ENCODE results near the gene CDH13.

CDH13 gene

GRCh38 chr16:83541231-83541630, 914.5 kb downstream of the CDH13 start:
- Histone ChIP-seq H3K4me3 (ENCODE audit: low read depth in 1 of 5, low read length in 5 of 5) (no peak overlapping the region), H3K27me3 (ENCODE audit: control insufficient read depth in 5 of 5, insufficient read depth in 4 of 5, low read length in 5 of 5) (no peaks in the 10 kb centered on the region), H3K27ac (ENCODE audit: low read depth, low read length) (no peak overlapping the region), H3K9me3 (ENCODE audit: control insufficient read depth in 5 of 5, low read length in 5 of 5) (no peaks in the 10 kb centered on the region), H3K9ac (ENCODE audit: low read length in 5 of 5) (no peak overlapping the region), H3K4me1 (ENCODE audit: control insufficient read depth in 5 of 5, insufficient read depth in 5 of 5, low read length in 5 of 5) (peaks cover 0 to 3% (median 0%) of the 10 kb centered on the region in 5 donors), H3K36me3 (ENCODE audit: control insufficient read depth in 5 of 5, insufficient read depth in 5 of 5, low read length in 5 of 5) (no peaks in the 10 kb centered on the region)

GRCh38 chr16:83542491-83542890, 915.7 kb downstream of the CDH13 start:
- peaks cover 0 to 3% (median 0%) of the 10 kb centered on the region in 5 donors for H3K4me1 ChIP-seq (ENCODE audit: control insufficient read depth in 5 of 5, insufficient read depth in 5 of 5, low read length in 5 of 5)
- H3K27ac ChIP-seq (ENCODE audit: low read depth, low read length), result no peak overlapping the region
- H3K27me3 ChIP-seq (ENCODE audit: control insufficient read depth in 5 of 5, insufficient read depth in 4 of 5, low read length in 5 of 5), result no peaks in the 10 kb centered on the region
- no peaks in the 10 kb centered on the region for H3K9me3 ChIP-seq (ENCODE audit: control insufficient read depth in 5 of 5, low read length in 5 of 5)
- no peak overlapping the region for H3K4me3 ChIP-seq (ENCODE audit: low read depth in 1 of 5, low read length in 5 of 5)
- H3K36me3 ChIP-seq (ENCODE audit: control insufficient read depth in 5 of 5, insufficient read depth in 5 of 5, low read length in 5 of 5), result no peaks in the 10 kb centered on the region
- no peak overlapping the region for H3K9ac ChIP-seq (ENCODE audit: low read length in 5 of 5)

GRCh38 chr16:83549316-83550182, 922.8 kb downstream of the CDH13 start:
- Histone ChIP-seq H3K4me1 (ENCODE audit: control insufficient read depth in 5 of 5, insufficient read depth in 5 of 5, low read length in 5 of 5) (peaks cover 0 to 4% (median 0%) of the 10 kb centered on the region in 5 donors), H3K27me3 (ENCODE audit: control insufficient read depth in 5 of 5, insufficient read depth in 4 of 5, low read length in 5 of 5) (no peaks in the 10 kb centered on the region), H3K4me3 (ENCODE audit: low read depth in 1 of 5, low read length in 5 of 5) (no peak overlapping the region), H3K27ac (ENCODE audit: low read depth, low read length) (no peak overlapping the region), H3K9ac (ENCODE audit: low read length in 5 of 5) (no peak overlapping the region), H3K36me3 (ENCODE audit: control insufficient read depth in 5 of 5, insufficient read depth in 5 of 5, low read length in 5 of 5) (no peaks in the 10 kb centered on the region), H3K9me3 (ENCODE audit: control insufficient read depth in 5 of 5, low read length in 5 of 5) (no peaks in the 10 kb centered on the region)

- Histone ChIP-seq H3K27ac (ENCODE audit: low read depth, low read length) (no peak overlapping the region), H3K4me3 (ENCODE audit: low read depth in 1 of 5, low read length in 5 of 5) (no peak overlapping the region), H3K9me3 (ENCODE audit: control insufficient read depth in 5 of 5, low read length in 5 of 5) (no peaks in the 10 kb centered on the region), H3K4me1 (ENCODE audit: control insufficient read depth in 5 of 5, insufficient read depth in 5 of 5, low read length in 5 of 5) (peaks cover 0 to 4% (median 0%) of the 10 kb centered on the region in 5 donors), H3K36me3 (ENCODE audit: control insufficient read depth in 5 of 5, insufficient read depth in 5 of 5, low read length in 5 of 5) (no peaks in the 10 kb centered on the region), H3K9ac (ENCODE audit: low read length in 5 of 5) (no peak overlapping the region), H3K27me3 (ENCODE audit: control insufficient read depth in 5 of 5, insufficient read depth in 4 of 5, low read length in 5 of 5) (no peaks in the 10 kb centered on the region)
These were observed 923.4 kb downstream of the CDH13 start for GRCh38 chr16:83550183-83550569.

GRCh38 chr16:83552228-83552627, 925.5 kb downstream of the CDH13 start:
- H3K4me3 ChIP-seq (ENCODE audit: low read depth in 1 of 5, low read length in 5 of 5), result no peak overlapping the region
- H3K27me3 ChIP-seq (ENCODE audit: control insufficient read depth in 5 of 5, insufficient read depth in 4 of 5, low read length in 5 of 5), result no peaks in the 10 kb centered on the region
- H3K9me3 ChIP-seq (ENCODE audit: control insufficient read depth in 5 of 5, low read length in 5 of 5), result no peaks in the 10 kb centered on the region
- no peaks in the 10 kb centered on the region for H3K36me3 ChIP-seq (ENCODE audit: control insufficient read depth in 5 of 5, insufficient read depth in 5 of 5, low read length in 5 of 5)
- H3K4me1 ChIP-seq (ENCODE audit: control insufficient read depth in 5 of 5, insufficient read depth in 5 of 5, low read length in 5 of 5), result peaks cover 0 to 4% (median 0%) of the 10 kb centered on the region in 5 donors
- H3K27ac ChIP-seq (ENCODE audit: low read depth, low read length), result no peak overlapping the region
- no peak overlapping the region for H3K9ac ChIP-seq (ENCODE audit: low read length in 5 of 5)

- Histone ChIP-seq H3K27ac (ENCODE audit: low read depth, low read length) (no peak overlapping the region), H3K4me1 (ENCODE audit: control insufficient read depth in 5 of 5, insufficient read depth in 5 of 5, low read length in 5 of 5) (peaks cover 0 to 4% (median 0%) of the 10 kb centered on the region in 5 donors), H3K36me3 (ENCODE audit: control insufficient read depth in 5 of 5, insufficient read depth in 5 of 5, low read length in 5 of 5) (no peaks in the 10 kb centered on the region), H3K9ac (ENCODE audit: low read length in 5 of 5) (no peak overlapping the region), H3K9me3 (ENCODE audit: control insufficient read depth in 5 of 5, low read length in 5 of 5) (no peaks in the 10 kb centered on the region), H3K4me3 (ENCODE audit: low read depth in 1 of 5, low read length in 5 of 5) (no peak overlapping the region), H3K27me3 (ENCODE audit: control insufficient read depth in 5 of 5, insufficient read depth in 4 of 5, low read length in 5 of 5) (no peaks in the 10 kb centered on the region)
These were observed 926.2 kb downstream of the CDH13 start for GRCh38 chr16:83552930-83553329.

GRCh38 chr16:83554096-83554495, 927.3 kb downstream of the CDH13 start:
- Histone ChIP-seq H3K27ac (ENCODE audit: low read depth, low read length) (no peak overlapping the region), H3K9ac (ENCODE audit: low read length in 5 of 5) (no peak overlapping the region), H3K27me3 (ENCODE audit: control insufficient read depth in 5 of 5, insufficient read depth in 4 of 5, low read length in 5 of 5) (no peaks in the 10 kb centered on the region), H3K4me3 (ENCODE audit: low read depth in 1 of 5, low read length in 5 of 5) (no peak overlapping the region), H3K4me1 (ENCODE audit: control insufficient read depth in 5 of 5, insufficient read depth in 5 of 5, low read length in 5 of 5) (peaks cover 0 to 4% (median 0%) of the 10 kb centered on the region in 5 donors), H3K9me3 (ENCODE audit: control insufficient read depth in 5 of 5, low read length in 5 of 5) (no peaks in the 10 kb centered on the region), H3K36me3 (ENCODE audit: control insufficient read depth in 5 of 5, insufficient read depth in 5 of 5, low read length in 5 of 5) (no peaks in the 10 kb centered on the region)

- Histone ChIP-seq H3K36me3 (ENCODE audit: control insufficient read depth in 5 of 5, insufficient read depth in 5 of 5, low read length in 5 of 5) (no peaks in the 10 kb centered on the region), H3K9ac (ENCODE audit: low read length in 5 of 5) (no peak overlapping the region), H3K27ac (ENCODE audit: low read depth, low read length) (no peak overlapping the region), H3K9me3 (ENCODE audit: control insufficient read depth in 5 of 5, low read length in 5 of 5) (no peaks in the 10 kb centered on the region), H3K4me1 (ENCODE audit: control insufficient read depth in 5 of 5, insufficient read depth in 5 of 5, low read length in 5 of 5) (peaks cover 0 to 4% (median 0%) of the 10 kb centered on the region in 5 donors), H3K27me3 (ENCODE audit: control insufficient read depth in 5 of 5, insufficient read depth in 4 of 5, low read length in 5 of 5) (no peaks in the 10 kb centered on the region), H3K4me3 (ENCODE audit: low read depth in 1 of 5, low read length in 5 of 5) (no peak overlapping the region)
These were observed 927.8 kb downstream of the CDH13 start for GRCh38 chr16:83554540-83554939.

- no peaks in the 10 kb centered on the region for H3K4me1 ChIP-seq (ENCODE audit: control insufficient read depth in 5 of 5, insufficient read depth in 5 of 5, low read length in 5 of 5)
These were observed 935.1 kb downstream of the CDH13 start for GRCh38 chr16:83561876-83562275.

GRCh38 chr16:83568345-83568744, 941.6 kb downstream of the CDH13 start:
- Histone ChIP-seq H3K9me3 (ENCODE audit: control insufficient read depth in 5 of 5, low read length in 5 of 5) (peaks cover 0 to 2% (median 0%) of the 10 kb centered on the region in 5 donors), H3K27me3 (ENCODE audit: control insufficient read depth in 5 of 5, insufficient read depth in 4 of 5, low read length in 5 of 5) (peaks cover 0 to 5% (median 0%) of the 10 kb centered on the region in 5 donors), H3K4me1 (ENCODE audit: control insufficient read depth in 5 of 5, insufficient read depth in 5 of 5, low read length in 5 of 5) (no peaks in the 10 kb centered on the region), H3K9ac (ENCODE audit: low read length in 5 of 5) (no peak overlapping the region), H3K36me3 (ENCODE audit: control insufficient read depth in 5 of 5, insufficient read depth in 5 of 5, low read length in 5 of 5) (no peaks in the 10 kb centered on the region), H3K4me3 (ENCODE audit: low read depth in 1 of 5, low read length in 5 of 5) (no peak overlapping the region), H3K27ac (ENCODE audit: low read depth, low read length) (no peak overlapping the region)

More at GRCh38 chr16:83561876-83562275, 935.1 kb downstream of the CDH13 start:
- H3K27ac ChIP-seq (ENCODE audit: low read depth, low read length), result no peak overlapping the region
- H3K36me3 ChIP-seq (ENCODE audit: control insufficient read depth in 5 of 5, insufficient read depth in 5 of 5, low read length in 5 of 5), result no peaks in the 10 kb centered on the region
- H3K9ac ChIP-seq (ENCODE audit: low read length in 5 of 5), result no peak overlapping the region
- no peak overlapping the region for H3K4me3 ChIP-seq (ENCODE audit: low read depth in 1 of 5, low read length in 5 of 5)
- H3K9me3 ChIP-seq (ENCODE audit: control insufficient read depth in 5 of 5, low read length in 5 of 5), result no peaks in the 10 kb centered on the region
- H3K27me3 ChIP-seq (ENCODE audit: control insufficient read depth in 5 of 5, insufficient read depth in 4 of 5, low read length in 5 of 5), result no peaks in the 10 kb centered on the region
